Ascending aorta (tissue), 2 donors: Measurements from ENCODE around the gene SIGLEC15. TPM values are rescaled to one million over a fixed set of nuclear protein-coding genes. Genes with fewer than 3 reads are reported as not detected.

Experiments used
- DNase-seq, 2 donors: peaks; one replicate each; pipeline ENCODE4 v3.0.0-alpha.2; 2019; ENCODE audit warnings: low spot score in 2 of 2
- H3K27ac ChIP-seq, 2 donors: fragments of 200-600 bp; sonication (generic); one replicate each; pipeline ENCODE4 v1.5.1; 2016 to 2017; ENCODE audit warnings: mild to moderate bottlenecking in 1 of 2
- H3K27me3 ChIP-seq: fragments of 200-600 bp; sonication (generic); one replicate; pipeline ENCODE4 v1.5.1; 2017
- H3K36me3 ChIP-seq, 2 donors: fragments of 200-600 bp; sonication (generic); one replicate each; pipeline ENCODE4 v1.5.1; 2016
- H3K4me1 ChIP-seq, 2 donors: fragments of 200-600 bp; sonication (generic); one replicate each; pipeline ENCODE4 v1.5.1; 2016 to 2017; ENCODE audit warnings: mild to moderate bottlenecking in 1 of 2
- H3K4me3 ChIP-seq, 2 donors: fragments of 200-600 bp; sonication (generic); one replicate each; pipeline ENCODE4 v1.5.1; 2016 to 2017; ENCODE audit warnings: mild to moderate bottlenecking in 1 of 2
- H3K9me3 ChIP-seq, 2 donors: fragments of 200-600 bp; sonication (generic); one replicate each; pipeline ENCODE4 v1.5.1; 2016
- CTCF ChIP-seq, 3 experiments: fragments of 200-600 bp in 2 of 3; fragments of 450-650 bp in 1 of 3; sonication (generic) in 2 of 3; IDR thresholded peaks; one replicate each; pipeline ENCODE4 v1.5.1; 2016 to 2019; ENCODE audit warnings: antibody characterized with exemption in 3 of 3, mild to moderate bottlenecking in 1 of 3, moderate library complexity in 1 of 3
- intact Hi-C: fragments of 100-400 bp; cut with DNase I; formaldehyde crosslinking; loops from one replicate; pipeline ENCODE4 v1.15.1; 2023
- total RNA-seq: library from RNA; depleted of rRNA; stranded (reverse); fragments of >200 nt; gene quantifications from one replicate; pipeline ENCODE4 v1.1.0, GENCODE V29; 2016

SIGLEC15 gene
- total RNA-seq, 1 donor from 2014 or later = not detected

DNA sequence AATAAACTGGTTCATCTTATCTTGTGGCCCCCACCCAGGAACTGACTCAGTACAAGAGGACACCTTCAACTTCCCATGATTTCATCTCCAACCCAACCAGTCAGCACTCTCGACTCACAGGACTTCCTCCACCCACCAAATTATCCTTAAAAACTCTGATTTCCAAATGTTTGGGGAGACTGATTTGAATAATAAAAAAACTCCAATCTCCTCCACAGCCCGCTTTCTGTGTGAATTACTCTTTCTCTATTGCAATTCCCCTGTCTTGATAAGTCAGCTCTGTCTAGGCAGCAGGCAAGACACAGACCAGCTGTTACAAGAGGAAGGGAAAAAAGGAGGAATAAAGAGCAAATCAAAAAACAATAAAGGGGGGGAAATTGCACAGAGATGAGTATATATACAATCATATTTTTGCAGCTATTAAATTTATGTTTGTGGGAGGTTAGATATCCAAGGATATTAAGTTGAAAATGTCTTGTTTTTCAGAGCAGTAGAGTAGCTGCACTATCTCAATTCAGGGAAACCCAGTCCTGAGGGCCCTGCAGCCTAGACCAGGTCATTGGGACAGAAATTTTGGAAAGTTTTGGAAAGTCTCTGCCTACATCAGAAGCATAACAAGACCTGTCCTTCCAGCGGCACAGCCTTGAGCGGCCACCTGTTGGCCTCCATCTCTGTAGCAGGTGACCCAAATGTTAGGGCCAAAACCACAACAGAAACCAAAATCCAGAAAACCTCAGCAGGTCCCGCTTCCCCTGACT lies 32.8 kb upstream of the SIGLEC15 start:
- no peak for TF ChIP-seq CTCF (IDR thresholded peaks at IDR 0.05)
- Histone ChIP-seq H3K27ac (no peak overlapping the region), H3K9me3 (no peaks in the 10 kb centered on the region), H3K4me1 (no peaks in the 10 kb centered on the region), H3K4me3 (no peak overlapping the region), H3K36me3 (no peaks in the 10 kb centered on the region), H3K27me3 (no peaks in the 10 kb centered on the region)
- intact Hi-C loops = no loop called here
- DNase-seq = no peak

- intact Hi-C loops = no loop called here
- no peak for DNase-seq
Measured at GRCh38 chr18:45793264-45793965, 32.1 kb upstream of the SIGLEC15 start.

DNA sequence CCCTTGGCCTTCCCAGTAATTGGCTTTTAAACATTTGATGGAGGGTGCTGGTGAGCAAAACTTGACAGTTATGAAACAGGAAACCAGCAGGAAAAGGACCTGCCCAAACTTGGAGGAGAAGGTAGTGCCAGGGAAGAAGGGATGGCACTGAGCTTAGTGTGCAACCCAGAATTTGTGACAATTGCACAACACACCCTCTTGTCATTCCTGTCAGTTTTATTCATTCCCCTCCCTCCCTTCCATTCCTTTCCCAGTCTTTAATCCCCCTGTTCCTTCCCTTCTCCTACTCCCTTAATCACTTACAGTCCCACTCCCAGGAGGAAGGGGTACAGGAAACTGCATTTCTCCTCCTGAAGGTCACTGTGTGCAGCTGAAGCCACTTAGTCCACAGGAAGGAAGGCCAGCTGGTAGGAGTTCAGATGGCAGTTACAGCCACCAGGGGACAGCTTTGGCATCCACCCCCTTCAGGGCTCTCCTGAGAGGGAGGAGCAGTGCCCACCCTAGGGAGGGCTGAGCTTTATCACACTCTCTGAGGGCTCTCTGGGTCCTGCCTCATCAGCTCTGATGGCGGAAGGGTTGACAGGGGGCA lies 24.0 kb upstream of the SIGLEC15 start:
- intact Hi-C loops = no loop called here
- TF ChIP-seq CTCF (IDR thresholded peaks at IDR 0.05) = no peak

More at GRCh38 chr18:45793264-45793965, 32.1 kb upstream of the SIGLEC15 start:
- H3K27ac ChIP-seq = no peak overlapping the region
- no peaks in the 10 kb centered on the region for H3K9me3 ChIP-seq
- no peaks in the 10 kb centered on the region for H3K4me1 ChIP-seq
- no peaks in the 10 kb centered on the region for H3K36me3 ChIP-seq
- TF ChIP-seq CTCF (IDR thresholded peaks at IDR 0.05) = no peak
- no peak overlapping the region for H3K4me3 ChIP-seq
- H3K27me3 ChIP-seq = no peaks in the 10 kb centered on the region

DNA sequence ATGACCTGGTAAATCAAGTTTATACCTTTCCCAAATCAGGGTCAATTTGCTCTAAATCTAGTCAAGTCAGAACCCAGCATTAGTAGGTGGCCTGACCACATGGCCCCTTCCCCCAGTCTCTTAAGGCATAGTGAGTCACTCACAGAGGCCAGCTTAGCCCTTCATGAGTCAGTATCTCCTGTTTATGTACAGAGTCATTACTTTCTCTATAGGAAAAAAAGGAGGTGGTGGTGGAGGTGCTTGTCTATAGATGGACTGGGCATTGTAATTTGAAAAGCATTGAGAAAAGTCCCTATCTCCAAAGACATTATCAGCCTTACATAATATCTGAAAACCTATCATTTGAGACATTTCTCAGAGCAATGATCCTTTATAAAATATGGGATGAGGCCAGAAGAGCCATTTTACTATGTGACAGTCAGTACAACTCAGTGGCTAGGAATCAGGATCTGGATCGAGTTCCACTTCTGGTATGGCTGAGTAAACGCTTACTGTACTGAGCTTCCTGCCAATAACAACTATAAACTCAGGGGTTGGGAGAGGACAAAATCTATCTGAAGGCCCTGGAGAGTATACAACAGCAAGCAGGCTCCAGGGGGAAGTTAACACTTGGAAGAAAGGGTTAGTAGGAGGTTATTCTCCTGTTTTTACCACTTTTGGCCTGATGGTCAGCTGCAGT lies 22.5 kb upstream of the SIGLEC15 start:
- DNase-seq = no peak
- no peaks in the 10 kb centered on the region for H3K36me3 ChIP-seq
- no peaks in the 10 kb centered on the region for H3K27me3 ChIP-seq
- peak overlapping the region; percentile 45 to 57 for H3K27ac ChIP-seq
- no peak for TF ChIP-seq CTCF (IDR thresholded peaks at IDR 0.05)
- intact Hi-C loops = loop anchor here (1.0 kb wide), 1 partner anchor 47 kb away; no protein-coding TSS in a partner anchor
- H3K9me3 ChIP-seq = peaks cover 0 to 9% of the 10 kb centered on the region in 2 donors
- peaks cover 0 to 4% of the 10 kb centered on the region in 2 donors for H3K4me1 ChIP-seq
- no peak overlapping the region for H3K4me3 ChIP-seq

More for the DNA sequence above, 24.0 kb upstream of the SIGLEC15 start:
- DNase-seq = no peak
- Histone ChIP-seq H3K9me3 (peaks cover 0 to 9% of the 10 kb centered on the region in 2 donors), H3K27ac (no peak overlapping the region), H3K36me3 (no peaks in the 10 kb centered on the region), H3K4me1 (peaks cover 0 to 4% of the 10 kb centered on the region in 2 donors), H3K4me3 (no peak overlapping the region), H3K27me3 (no peaks in the 10 kb centered on the region)

DNA sequence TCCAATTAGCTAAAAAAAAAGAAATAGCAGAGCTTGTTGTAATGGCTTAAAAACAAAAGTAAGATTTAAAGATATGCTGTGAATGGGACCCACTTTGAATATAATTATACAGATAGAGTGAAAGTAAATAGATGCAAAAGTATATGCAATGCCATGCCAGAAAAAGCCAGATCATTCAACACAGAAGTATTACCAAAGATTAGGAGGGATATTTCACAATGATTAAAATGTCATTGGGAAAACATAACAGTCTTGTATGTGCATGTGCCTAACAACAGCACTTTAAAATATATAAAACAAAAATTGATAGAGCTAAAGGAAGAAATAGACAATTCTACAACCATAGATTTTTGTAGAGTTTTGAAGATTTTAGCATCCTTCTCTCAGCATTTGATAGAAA lies 19.9 kb upstream of the SIGLEC15 start:
- H3K36me3 ChIP-seq = no peaks in the 10 kb centered on the region
- H3K9me3 ChIP-seq = peaks cover 0 to 9% of the 10 kb centered on the region in 2 donors
- peaks cover 0 to 4% of the 10 kb centered on the region in 2 donors for H3K4me1 ChIP-seq
- no peak for DNase-seq
- no peak for TF ChIP-seq CTCF (IDR thresholded peaks at IDR 0.05)
- no peak overlapping the region for H3K27ac ChIP-seq
- no peaks in the 10 kb centered on the region for H3K27me3 ChIP-seq
- intact Hi-C loops = no loop called here
- H3K4me3 ChIP-seq = no peak overlapping the region
